GM23338 (cell line): ENCODE data around the gene OR2W3.

ENCODE experiments used
- CREB1 ChIP-seq: fragments of 250-450 bp; sonication (Bioruptor Pico); IDR thresholded peaks from 2 replicates; pipeline ENCODE4 v1.5.0; 2020; ENCODE audit warnings: low read depth, mild to moderate bottlenecking, moderate library complexity
- CTCF ChIP-seq, 2 experiments: fragments of 200-600 bp in 1 of 2; sonication (generic) in 1 of 2; conservative IDR thresholded peaks; 2 replicates each; pipeline versions ENCODE4 v1.5.1 to v1.6.1; 2016 to 2017; ENCODE audit warnings: antibody characterized with exemption in 2 of 2, low read depth in 2 of 2, mild to moderate bottlenecking in 2 of 2, moderate library complexity in 1 of 2
- ETS1 ChIP-seq: IDR thresholded peaks from 2 replicates; pipeline ENCODE4 v1.6.1; 2016; ENCODE audit warnings: antibody characterized with exemption
- EZH2 ChIP-seq: fragments of 200-600 bp; sonication (generic); IDR thresholded peaks from one replicate; pipeline ENCODE4 v1.8.0; 2017; ENCODE audit warnings: antibody characterized with exemption, mild to moderate bottlenecking, low read depth; ENCODE audit not compliant: unreplicated experiment
- EZH2phosphoT487 ChIP-seq: fragments of 200-600 bp; sonication (generic); IDR thresholded peaks from one replicate; pipeline ENCODE4 v1.8.1; 2018; ENCODE audit warnings: antibody characterized with exemption; ENCODE audit not compliant: unreplicated experiment
- JUNB ChIP-seq: IDR thresholded peaks from one replicate; pipeline ENCODE4 v1.6.1; 2016; ENCODE audit warnings: antibody characterized with exemption; ENCODE audit not compliant: unreplicated experiment
- NANOG ChIP-seq: IDR thresholded peaks from 2 replicates; pipeline ENCODE4 v1.6.1; 2016; ENCODE audit warnings: antibody characterized with exemption, borderline replicate concordance
- POLR2AphosphoS5 ChIP-seq: IDR thresholded peaks from 2 replicates; pipeline ENCODE4 v1.6.1; 2016; ENCODE audit warnings: antibody characterized with exemption, low read depth
- REST ChIP-seq: IDR thresholded peaks from one replicate; pipeline ENCODE4 v1.6.1; 2018; ENCODE audit warnings: antibody characterized with exemption; ENCODE audit not compliant: unreplicated experiment
- STAT1 ChIP-seq: IDR thresholded peaks from one replicate; pipeline ENCODE4 v1.6.1; 2016; ENCODE audit warnings: antibody characterized with exemption; ENCODE audit not compliant: unreplicated experiment
- ZNF114 ChIP-seq: fragments of 250-450 bp; sonication (Bioruptor Pico); IDR thresholded peaks from 2 replicates; pipeline ENCODE4 v1.5.0; 2020; ENCODE audit warnings: mild to moderate bottlenecking, moderate library complexity
- ZNF331 ChIP-seq: fragments of 250-450 bp; sonication (Bioruptor Pico); IDR thresholded peaks from 2 replicates; pipeline ENCODE4 v1.5.0; 2020; ENCODE audit warnings: low read depth, mild to moderate bottlenecking, moderate library complexity
- ZNF462 ChIP-seq: fragments of 250-450 bp; sonication (Bioruptor Pico); IDR thresholded peaks from 2 replicates; pipeline ENCODE4 v1.5.0; 2020; ENCODE audit warnings: mild to moderate bottlenecking, moderate library complexity

- TF ChIP-seq CTCF (conservative IDR thresholded peaks at IDR 0.05; ENCODE audit: low read depth in 2 of 2) (no peak), POLR2AphosphoS5 (no peak), EZH2phosphoT487 (no peak), CREB1 (CRISPR knock-in tag) (no peak), EZH2 (no peak), ETS1 (no peak), STAT1 (no peak), REST (no peak), ZNF331 (CRISPR knock-in tag) (no peak), ZNF114 (CRISPR knock-in tag) (no peak), JUNB (no peak), NANOG (no peak), ZNF462 (CRISPR knock-in tag) (no peak)
Observed at GRCh38 chr1:247942624-247943023, 47.2 kb downstream of the OR2W3 start.
